D721Med (cell line): ENCODE data around the gene TMEM131L.

Experiments used
- DNase-seq: peaks from one replicate; pipeline ENCODE4 v3.0.0; 2011; ENCODE audit warnings: low spot score; ENCODE audit not compliant: insufficient read length
- FAIRE-seq: peaks from 2 replicates; lab custom pipeline; 2011; peaks lifted over from hg19 to GRCh38; lab: Jason Lieb, UNC
- CTCF ChIP-seq: IDR thresholded peaks from 2 replicates; pipeline ENCODE4 v1.5.1; 2012; ENCODE audit warnings: mild to moderate bottlenecking, control low read depth; ENCODE audit not compliant: insufficient read depth; ENCODE audit errors: missing control alignments

The TMEM131L gene

GRCh38 chr4:153610623-153611376 is 144.6 kb downstream of the TMEM131L start:
- DNase-seq (no peak), FAIRE-seq (no peak)
- no peak for TF ChIP-seq CTCF

GRCh38 chr4:153611679-153612078 is 145.5 kb downstream of the TMEM131L start:
- no peak for TF ChIP-seq CTCF
- FAIRE-seq, result no peak
- no peak for DNase-seq

GRCh38 chr4:153612878-153613277 is 146.7 kb downstream of the TMEM131L start:
- FAIRE-seq (no peak), DNase-seq (no peak)
- no peak for TF ChIP-seq CTCF

GRCh38 chr4:153616006-153616555 is 149.9 kb downstream of the TMEM131L start:
- FAIRE-seq (no peak), DNase-seq (no peak)
- TF ChIP-seq CTCF, result no peak

GRCh38 chr4:153618833-153619232 is 152.7 kb downstream of the TMEM131L start:
- no peak for TF ChIP-seq CTCF
- DNase-seq (no peak), FAIRE-seq (no peak)

- no peak for DNase-seq
- FAIRE-seq, result no peak
- no peak for TF ChIP-seq CTCF
Observed at GRCh38 chr4:153619811-153620210, 153.7 kb downstream of the TMEM131L start.

GRCh38 chr4:153620352-153620751 is 154.2 kb downstream of the TMEM131L start:
- no peak for TF ChIP-seq CTCF
- DNase-seq (no peak), FAIRE-seq (no peak)
